A673 (cell line): ENCODE measurements around the gene ABCA12.

Experiments
- EZH2 ChIP-seq: fragments of 200-600 bp; sonication (generic); IDR thresholded peaks from 2 replicates; pipeline ENCODE4 v1.6.1; 2017; ENCODE audit warnings: borderline replicate concordance, low read depth, mild to moderate bottlenecking, mixed read lengths, antibody characterized with exemption, low read length; ENCODE audit not compliant: poor library complexity, severe bottlenecking
- TF ChIP-seq, protein P1 (sequence below): fragments of 300-800, 200-600 bp; sonication (generic); conservative IDR thresholded peaks from 2 replicates; pipeline ENCODE4 v1.5.1; 2017; ENCODE audit warnings: low read depth, mild to moderate bottlenecking, antibody characterized with exemption, low read length, moderate library complexity, mixed read lengths

GRCh38 chr2:215104226-215104625 is 34.2 kb downstream of the ABCA12 start:
- no peak for TF ChIP-seq EZH2
- TF ChIP-seq, protein P1, sequence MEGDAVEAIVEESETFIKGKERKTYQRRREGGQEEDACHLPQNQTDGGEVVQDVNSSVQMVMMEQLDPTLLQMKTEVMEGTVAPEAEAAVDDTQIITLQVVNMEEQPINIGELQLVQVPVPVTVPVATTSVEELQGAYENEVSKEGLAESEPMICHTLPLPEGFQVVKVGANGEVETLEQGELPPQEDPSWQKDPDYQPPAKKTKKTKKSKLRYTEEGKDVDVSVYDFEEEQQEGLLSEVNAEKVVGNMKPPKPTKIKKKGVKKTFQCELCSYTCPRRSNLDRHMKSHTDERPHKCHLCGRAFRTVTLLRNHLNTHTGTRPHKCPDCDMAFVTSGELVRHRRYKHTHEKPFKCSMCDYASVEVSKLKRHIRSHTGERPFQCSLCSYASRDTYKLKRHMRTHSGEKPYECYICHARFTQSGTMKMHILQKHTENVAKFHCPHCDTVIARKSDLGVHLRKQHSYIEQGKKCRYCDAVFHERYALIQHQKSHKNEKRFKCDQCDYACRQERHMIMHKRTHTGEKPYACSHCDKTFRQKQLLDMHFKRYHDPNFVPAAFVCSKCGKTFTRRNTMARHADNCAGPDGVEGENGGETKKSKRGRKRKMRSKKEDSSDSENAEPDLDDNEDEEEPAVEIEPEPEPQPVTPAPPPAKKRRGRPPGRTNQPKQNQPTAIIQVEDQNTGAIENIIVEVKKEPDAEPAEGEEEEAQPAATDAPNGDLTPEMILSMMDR = no peak
